GM18526 (cell line): ENCODE results near the gene DCT.

Source experiments
- POLR2A ChIP-seq: IDR thresholded peaks from 3 replicates; pipeline ENCODE4 v1.6.1; 2011; ENCODE audit not compliant: insufficient read length; ENCODE audit errors: extremely low read depth

Gene DCT

GRCh38 chr13:94479616-94480015 is at the start of gene DCT:
TSS of gene DCT (minus strand) at chr13:94479682. CDS start at chr13:94479255, 427 bp downstream.
- TF ChIP-seq POLR2A, result no peak

- no peak for TF ChIP-seq POLR2A
Measured at GRCh38 chr13:94525781-94526180, 46.3 kb upstream of the DCT start.

- TF ChIP-seq POLR2A, result no peak
Measured at GRCh38 chr13:94524407-94524806, 44.9 kb upstream of the DCT start.

GRCh38 chr13:94520001-94520400 is 40.5 kb upstream of the DCT start:
- TF ChIP-seq POLR2A, result no peak

GRCh38 chr13:94516456-94516855 is 37.0 kb upstream of the DCT start:
- TF ChIP-seq POLR2A, result no peak

- TF ChIP-seq POLR2A, result no peak
Measured at GRCh38 chr13:94515911-94516310, 36.4 kb upstream of the DCT start.

- no peak for TF ChIP-seq POLR2A
Measured at GRCh38 chr13:94515374-94515773, 35.9 kb upstream of the DCT start.

GRCh38 chr13:94513026-94513425 is 33.5 kb upstream of the DCT start:
- no peak for TF ChIP-seq POLR2A

GRCh38 chr13:94505730-94506129 is 26.2 kb upstream of the DCT start:
- TF ChIP-seq POLR2A, result no peak

- no peak for TF ChIP-seq POLR2A
Measured at GRCh38 chr13:94503851-94504250, 24.4 kb upstream of the DCT start.

- TF ChIP-seq POLR2A, result no peak
Measured at GRCh38 chr13:94495806-94496205, 16.3 kb upstream of the DCT start.

GRCh38 chr13:94494026-94494425 is 14.5 kb upstream of the DCT start:
- TF ChIP-seq POLR2A, result no peak

GRCh38 chr13:94487043-94487442 is 7.6 kb upstream of the DCT start:
- no peak for TF ChIP-seq POLR2A

GRCh38 chr13:94483970-94484369 is 4.5 kb upstream of the DCT start:
- TF ChIP-seq POLR2A, result no peak

- TF ChIP-seq POLR2A, result no peak
Measured at GRCh38 chr13:94481941-94482340, 2.5 kb upstream of the DCT start.

GRCh38 chr13:94480672-94481145 is 1.2 kb upstream of the DCT start:
- TF ChIP-seq POLR2A, result no peak

- no peak for TF ChIP-seq POLR2A
Measured at GRCh38 chr13:94478913-94479312, 569 bp downstream of the DCT start.

- TF ChIP-seq POLR2A, result no peak
Measured at GRCh38 chr13:94470126-94470525, 9.4 kb downstream of the DCT start.
